Kidney tubule cell (primary cell): ENCODE results near the gene APBB1.
A peak's percentile ranks its signal among the peaks of the same experiment; 100 is the strongest.

Experiments
- DNase-seq: peaks from one replicate; pipeline ENCODE4 v3.0.0-alpha.2; 2018; ENCODE audit warnings: low spot score

APBB1 gene

DNA sequence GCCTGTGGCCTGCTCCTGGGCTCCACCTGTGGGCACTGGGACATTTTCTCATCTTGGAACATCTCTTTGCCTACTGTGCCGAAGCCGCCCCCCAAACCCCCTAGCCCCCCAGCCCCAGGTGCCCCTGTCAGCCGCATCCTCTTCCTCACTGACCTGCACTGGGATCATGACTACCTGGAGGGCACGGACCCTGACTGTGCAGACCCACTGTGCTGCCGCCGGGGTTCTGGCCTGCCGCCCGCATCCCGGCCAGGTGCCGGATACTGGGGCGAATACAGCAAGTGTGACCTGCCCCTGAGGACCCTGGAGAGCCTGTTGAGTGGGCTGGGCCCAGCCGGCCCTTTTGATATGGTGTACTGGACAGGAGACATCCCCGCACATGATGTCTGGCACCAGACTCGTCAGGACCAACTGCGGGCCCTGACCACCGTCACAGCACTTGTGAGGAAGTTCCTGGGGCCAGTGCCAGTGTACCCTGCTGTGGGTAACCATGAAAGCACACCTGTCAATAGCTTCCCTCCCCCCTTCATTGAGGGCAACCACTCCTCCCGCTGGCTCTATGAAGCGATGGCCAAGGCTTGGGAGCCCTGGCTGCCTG, 27.3 kb downstream of the APBB1 start:
- no peak for DNase-seq

DNA sequence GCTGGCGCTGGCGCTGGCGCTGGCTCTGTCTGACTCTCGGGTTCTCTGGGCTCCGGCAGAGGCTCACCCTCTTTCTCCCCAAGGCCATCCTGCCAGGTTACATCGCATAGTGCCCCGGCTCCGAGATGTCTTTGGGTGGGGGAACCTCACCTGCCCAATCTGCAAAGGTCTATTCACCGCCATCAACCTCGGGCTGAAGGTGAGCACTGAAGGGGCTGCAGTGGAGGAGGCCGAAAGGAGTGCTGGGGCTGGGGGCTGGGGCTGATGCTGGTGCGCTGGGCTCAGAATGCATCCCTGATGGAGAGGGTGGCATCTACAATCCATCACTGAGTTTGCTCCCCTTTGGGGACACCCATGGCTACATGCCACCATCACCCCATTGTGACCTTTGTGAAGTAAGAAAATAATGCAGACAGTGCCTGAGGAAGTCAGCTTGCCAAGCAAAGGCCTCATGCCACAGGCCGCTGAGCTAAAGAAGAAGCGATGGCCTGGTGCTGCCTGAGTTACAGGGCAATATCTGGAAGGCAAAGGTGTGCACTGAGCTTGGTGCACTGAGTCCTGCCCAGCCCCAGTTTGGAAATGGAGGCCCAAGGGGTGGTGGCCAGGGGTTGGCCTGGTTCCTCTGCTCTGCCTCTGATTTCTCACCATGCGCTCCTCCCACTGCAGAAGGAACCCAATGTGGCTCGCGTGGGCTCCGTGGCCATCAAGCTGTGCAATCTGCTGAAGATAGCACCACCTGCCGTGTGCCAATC, 28.0 kb downstream of the APBB1 start:
- DNase-seq, result no peak

DNA sequence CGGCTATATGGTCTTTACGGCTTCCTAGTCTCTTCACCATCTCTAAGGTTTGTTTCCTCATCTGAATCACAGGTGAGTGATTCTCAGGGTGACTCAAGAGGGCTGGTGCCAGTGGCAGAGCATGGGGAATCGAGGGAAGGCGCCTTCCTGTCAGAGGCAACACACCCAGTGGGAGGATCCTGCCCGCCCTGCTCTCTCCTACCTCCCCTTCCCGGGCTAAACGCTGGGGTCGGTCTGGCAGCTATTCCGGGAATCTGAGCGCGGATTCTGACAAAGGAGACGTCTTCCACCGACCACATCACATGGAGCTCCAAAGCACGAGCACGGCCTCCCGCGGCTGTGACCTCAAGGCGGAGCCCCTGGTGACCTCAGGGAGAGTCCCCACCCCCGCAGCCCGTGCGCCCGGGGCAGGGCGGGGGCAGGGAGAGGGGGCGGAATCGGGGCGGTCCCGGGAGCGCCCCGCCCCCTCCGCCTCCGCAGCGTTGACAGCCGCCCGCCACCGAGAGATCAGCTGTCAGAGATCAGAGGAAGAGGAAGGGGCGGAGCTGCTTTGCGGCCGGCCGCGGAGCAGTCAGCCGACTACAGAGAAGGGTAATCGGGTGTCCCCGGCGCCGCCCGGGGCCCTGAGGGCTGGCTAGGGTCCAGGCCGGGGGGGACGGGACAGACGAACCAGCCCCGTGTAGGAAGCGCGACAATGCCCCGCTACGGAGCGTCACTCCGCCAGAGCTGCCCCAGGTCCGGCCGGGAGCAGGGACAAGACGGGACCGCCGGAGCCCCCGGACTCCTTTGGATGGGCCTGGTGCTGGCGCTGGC, 28.8 kb downstream of the APBB1 start, which contains the start of gene SMPD1:
TSS of gene SMPD1 (plus strand) at position 570 of the 813 bp plus-strand sequence. CDS start at position 695, 125 bp downstream.
- peak; percentile 97 for DNase-seq

DNA sequence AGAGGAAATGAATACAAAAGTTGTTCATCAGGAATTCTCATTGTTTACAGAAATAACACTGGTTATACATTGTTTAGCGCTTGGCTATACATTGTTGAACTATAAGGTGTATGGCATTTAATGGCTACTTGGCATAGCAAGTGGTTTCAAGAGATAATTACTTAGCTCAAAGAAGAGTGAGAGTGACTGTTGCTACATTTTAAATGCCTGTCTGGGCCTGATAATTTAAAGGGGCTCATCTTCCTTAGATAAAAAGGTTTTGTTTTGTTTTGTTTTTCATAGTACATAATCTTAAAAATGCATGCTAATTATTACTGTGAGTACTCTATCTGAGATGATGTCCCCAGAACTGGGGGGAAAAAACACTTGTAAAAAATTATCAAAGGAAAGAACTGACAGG, 30.1 kb downstream of the APBB1 start:
- no peak for DNase-seq

DNA sequence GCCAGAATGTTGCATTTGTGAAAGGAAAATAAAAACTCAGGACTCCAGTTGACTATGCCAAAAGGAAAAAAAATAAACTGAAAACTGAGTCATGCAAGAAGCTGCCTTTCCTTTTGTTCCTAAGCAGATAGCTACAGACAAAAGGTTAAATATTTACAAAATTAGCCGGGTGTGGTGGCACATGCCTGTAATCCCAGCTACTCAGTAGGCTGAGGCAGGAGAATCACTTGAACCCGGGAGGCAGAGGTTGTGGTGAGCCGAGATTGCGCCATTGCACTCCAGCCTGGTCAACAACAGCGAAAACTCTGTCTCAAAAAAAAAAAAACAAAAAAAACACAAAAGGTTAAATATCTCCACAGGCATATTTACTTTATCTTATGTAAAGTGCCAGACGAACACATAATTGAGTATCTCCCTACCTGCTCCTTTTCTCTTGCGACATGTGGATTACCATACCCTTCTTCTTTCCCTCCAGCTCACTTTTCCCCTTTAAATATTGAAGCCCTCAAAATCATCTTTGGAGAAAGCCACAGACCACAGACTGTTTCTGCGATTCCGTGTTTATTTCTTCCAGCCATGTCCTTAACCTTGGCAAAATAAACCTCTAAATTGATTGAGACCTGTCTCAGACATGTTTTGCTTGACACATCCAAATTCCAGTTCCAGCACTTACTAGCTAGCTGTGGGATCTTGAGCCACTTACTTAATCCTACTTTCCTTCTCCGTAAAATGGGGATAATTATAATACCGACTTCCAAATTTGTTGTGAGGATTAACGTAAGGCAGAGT, 30.9 kb downstream of the APBB1 start:
- peak; percentile 90 for DNase-seq

DNA sequence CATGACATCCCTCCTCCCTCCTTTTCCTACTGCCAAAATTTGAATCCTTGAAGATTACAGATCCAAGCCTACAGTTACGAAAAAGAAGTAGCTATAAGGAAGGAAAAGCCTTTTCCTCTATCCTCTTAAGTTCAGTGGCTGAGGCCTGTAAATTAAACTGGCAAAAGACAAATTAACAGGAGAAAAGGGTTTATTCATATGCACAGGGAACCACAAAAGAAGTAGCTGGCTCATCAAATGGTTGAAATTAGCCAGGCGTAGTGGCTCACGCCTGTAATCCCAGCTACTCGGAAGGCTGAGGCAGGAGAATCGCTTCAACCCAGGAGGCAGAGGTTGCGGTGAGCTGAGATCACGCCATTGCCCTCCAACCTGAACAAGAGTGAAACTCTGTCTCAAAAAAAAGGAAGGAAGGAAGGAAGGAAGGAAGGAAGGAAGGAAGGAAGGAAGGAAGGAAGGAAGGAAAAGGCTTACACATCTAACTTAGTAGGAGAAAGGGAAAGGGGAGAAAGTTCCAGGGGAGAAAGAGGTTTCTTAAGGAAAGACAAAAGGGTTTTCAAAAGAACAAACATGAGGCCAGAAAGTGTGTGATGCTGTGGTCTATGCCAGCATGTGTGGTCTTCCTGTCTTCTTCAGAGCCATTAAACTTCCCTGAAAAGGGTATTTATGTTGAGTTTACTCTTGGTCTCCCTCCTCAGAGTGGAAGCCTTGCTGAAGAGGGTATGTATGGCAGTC, 33.7 kb downstream of the APBB1 start:
- no peak for DNase-seq

DNA sequence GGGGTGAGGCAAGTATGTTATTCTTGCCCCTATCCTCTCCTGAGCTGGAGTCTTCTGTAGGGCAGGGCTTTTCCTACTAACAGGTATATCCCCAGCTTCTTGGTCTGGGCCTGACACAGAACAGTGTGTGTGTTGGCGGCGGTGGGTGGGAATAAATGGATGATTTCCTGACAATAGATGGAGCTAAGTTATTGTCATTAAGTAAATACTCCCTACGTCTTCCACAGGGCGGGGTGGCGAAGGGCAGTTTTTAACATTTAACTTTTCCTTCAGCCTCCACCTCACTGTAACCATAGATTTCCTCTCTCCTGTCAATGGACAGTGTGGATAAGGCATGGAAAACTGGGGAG, 40.3 kb downstream of the APBB1 start:
- no peak for DNase-seq

DNA sequence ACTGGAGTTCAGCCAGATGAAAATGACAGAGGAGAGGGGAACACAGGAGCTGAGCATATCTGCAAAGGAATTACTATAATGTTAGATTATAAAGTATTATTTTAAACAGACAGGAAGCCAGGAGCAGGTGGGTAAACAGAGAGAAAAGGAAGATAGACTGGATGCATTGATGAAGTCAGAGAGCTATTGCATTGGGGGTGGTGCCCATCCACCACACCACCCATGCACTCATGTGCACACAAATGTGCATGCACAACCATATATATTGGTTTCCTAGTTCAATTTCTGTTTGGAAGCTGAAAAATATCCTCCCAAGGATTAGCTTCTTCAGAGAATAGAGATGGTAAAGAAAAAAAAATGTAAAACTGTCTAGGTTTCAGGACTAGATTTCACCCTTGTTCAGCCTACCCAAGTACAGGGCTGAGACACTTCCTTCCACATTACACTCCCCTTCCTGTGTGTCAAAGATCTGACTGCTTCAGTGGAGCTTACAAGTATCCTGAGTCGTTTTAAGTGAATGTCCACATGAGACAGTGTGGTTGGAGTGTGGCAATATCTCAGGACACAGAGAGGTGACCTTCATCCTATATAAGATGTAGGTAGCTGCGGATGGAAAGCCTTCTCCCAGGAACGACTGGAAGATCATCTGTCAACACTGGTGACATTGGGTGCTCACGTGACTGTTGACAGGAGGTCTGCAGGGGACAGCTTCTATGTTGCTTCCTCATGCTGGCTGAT, 40.8 kb downstream of the APBB1 start:
- peak; percentile 40 for DNase-seq

DNA sequence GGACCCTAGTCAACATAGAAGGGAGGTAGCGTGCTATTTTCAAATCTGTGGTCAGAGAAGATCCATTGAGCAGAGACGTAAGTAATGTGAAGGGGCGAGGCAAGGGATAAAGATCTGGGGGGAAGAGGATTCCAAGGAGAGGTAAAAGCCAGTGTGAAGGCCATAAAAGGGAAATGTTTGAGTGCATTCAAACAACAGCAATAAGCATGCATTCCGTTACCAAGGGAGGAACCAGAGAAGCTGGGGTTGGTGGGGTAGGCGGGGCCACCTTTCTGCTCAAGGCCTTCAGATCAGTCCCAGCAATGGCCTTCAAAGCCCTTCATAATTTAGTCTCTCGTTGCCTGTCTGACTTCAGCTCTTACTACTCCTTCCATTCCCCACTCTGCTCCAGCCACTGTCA, 47.1 kb downstream of the APBB1 start:
- DNase-seq, result no peak

DNA sequence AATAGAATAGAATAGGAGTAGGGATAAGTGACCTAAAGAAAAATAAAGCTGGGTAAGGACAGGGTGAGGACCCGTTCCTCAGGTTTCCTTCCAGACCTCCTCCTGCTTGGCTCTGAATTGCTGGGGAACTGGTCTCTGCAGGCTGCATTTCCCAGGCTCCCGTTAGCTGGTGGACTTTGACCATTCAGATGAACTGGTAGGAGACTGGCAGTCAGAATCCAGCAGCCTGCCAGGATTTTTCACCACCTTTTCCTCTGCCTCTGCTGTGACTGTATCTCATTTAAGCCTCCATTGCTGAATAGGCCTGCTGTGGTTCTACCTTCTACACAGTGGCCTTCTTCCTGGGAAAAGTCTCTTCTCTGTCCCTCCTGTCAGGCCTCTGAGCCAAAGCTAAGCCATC, 53.2 kb downstream of the APBB1 start:
- DNase-seq, result no peak

DNA sequence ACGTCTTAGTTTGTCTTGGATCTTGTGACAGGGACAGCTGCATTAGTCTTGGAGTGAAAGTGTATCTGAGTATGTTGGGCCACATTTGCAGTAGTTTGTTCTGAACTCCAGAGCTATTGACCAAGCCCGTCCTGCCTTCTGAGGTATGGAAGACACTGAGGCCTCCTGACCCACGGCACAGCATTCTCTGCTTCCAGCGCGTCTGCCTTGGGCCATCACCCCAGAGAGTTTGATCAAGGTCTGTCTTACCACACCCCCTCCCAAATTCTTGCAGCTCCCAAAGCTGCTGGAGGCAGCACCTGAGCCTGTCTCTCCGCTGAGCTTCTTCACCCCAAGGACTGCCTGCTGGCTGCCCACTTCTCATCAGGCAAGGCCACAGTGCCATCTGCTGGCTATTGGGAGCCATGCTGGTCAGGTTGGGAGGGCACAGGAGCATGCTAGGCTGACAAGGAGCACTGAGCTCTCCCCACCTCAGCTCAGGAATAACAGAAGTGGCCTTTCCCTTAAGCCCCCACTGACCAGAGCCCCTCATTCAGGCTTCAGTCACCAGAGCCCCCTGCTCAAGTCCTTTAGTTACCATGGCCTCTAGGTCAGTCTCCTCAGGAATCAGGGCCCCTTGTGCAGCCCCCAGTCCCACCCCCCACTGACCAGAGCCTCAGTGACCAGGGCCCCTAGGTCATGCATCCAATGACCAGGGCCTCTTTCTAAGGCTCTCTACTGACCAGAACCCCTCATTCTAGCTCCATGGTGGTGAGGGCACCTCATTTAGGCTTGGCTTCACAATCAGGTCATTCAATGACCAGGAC, 55.8 kb downstream of the APBB1 start:
- DNase-seq, result peak; percentile 79

DNA sequence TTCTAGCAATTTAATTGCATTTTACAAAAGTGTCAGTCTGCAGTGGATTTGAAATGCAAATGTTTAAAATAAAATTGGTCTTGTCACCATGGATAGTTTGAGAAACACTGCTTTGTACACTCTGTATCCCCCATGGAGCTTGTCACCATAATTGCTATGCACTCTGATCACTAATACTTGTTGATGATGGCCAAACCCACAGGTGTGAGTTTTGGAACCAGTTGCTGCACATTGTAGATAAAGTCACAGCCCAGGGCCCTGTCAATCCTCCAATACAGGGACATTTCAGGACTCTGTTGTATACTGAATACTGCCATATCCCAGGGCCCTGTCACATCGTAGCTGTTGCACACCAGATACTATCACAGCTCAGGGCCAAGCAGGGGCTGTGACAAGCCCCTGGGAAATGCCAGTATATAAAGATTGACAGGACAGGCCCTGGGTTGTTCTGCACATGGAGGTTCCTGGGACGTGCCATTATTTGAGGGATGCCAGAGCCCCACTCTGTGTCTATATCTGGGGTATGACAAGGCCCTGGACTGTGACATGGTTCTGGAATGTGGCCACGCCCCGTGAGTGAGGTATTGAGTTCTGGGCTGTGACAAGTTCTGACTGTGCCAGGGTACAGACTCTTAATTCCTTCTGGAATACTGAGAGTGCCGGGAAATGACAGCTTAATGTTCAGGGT, 56.6 kb downstream of the APBB1 start:
- peak; percentile 15 for DNase-seq

DNA sequence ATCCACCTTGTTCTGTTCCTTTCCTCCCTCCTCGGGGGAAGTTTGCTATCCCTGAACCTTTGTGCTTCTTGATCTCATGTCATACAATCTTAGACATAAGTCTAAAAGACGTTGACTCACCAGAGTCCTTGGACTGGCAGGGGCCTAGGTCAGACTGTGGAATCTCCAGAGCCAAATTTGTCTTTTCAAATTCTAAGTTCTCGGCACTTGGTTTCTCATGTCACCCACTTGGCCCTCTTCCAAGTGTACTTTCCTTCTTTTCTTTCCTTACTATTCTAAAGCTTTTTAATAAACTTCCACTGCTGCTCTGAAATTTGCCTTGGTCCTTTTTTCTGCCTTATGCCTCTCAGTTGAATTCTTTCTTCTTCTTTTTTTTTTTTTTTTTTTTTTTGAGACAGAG, 58.7 kb downstream of the APBB1 start:
- DNase-seq, result no peak

DNA sequence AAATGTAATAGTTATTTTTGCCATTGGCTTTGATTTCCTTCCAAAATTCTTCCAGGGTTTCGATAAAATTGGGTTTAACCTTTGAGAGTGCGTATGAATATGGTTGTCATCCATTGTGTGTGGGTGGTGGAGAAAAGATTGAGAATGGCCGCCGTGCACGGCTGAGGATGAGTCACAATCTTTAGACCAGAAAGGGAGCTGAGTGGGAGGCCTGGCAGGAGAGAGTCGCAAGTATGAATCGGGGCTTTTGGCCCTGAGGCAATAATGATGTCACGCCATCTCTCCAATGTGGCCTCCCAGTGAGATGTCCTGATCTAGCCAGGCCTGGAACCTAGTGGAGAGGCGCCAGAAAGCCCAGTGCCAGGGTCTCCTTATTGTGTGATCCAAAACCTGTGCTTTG, 61.7 kb downstream of the APBB1 start:
- peak; percentile 88 for DNase-seq

DNA sequence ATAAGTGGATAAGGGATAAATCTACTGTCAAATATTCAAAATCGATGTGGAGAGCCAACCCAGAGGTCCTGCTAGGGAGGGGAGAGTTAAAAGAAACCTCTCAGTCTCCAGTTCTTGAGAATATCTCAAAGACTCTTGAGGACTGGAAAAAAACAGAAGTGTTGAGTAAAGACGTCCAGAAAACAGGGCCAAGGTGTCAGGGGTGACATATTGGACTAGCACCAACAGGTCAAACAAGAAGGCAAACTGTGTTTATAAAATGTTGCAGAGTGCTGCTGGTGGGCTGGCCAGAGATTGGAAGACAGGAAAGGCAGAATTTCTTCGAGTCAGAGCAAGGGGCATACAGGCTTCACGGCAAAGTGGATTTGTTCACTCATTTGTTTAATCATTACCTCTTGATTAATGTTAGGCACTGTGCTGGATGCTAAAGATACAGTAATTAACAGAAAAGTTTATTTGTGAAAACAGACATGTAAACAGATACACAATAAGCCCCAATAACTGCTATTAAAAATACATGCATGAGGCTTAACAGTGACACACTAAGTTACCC, 62.3 kb downstream of the APBB1 start:
- DNase-seq, result peak; percentile 31

DNA sequence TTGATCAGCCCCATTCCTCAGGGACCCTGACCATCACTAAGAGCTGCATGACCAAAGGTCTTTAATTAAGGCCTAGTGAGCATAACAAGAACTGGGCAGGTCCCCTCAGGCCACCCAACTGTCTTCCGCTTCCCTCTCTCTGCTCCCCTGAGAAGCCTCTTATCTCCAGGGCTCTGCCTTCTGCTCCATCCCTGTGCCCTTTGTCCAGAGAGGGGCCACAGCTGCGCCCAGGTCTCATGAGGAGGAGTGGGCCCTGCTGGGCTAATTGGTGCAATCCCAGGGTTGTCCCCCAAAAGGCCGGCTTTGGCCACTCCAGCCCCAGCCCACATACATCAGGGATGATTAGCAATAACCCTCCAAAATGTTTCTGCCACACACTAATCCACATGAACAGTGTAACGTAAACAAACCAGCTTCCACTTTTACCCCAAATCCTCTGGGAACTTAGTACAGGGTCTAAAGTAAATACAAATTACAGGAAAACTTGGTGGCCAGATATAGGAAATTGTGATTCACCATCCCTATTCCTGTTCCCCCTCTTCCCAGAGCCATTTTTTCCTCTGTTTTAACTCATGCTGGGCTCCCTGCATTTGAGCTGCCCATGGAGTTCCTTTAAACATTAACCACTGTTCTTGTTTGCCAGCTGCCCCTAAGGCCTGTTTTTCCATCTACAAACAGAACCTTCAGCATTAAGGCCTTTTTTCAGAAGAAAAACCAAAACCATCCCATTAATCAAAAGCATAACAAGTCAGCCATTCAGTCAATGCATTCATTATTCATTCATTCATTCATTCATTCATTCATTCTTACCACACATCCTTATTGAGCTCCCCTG, 64.0 kb downstream of the APBB1 start:
- DNase-seq, result peak; percentile 27

DNA sequence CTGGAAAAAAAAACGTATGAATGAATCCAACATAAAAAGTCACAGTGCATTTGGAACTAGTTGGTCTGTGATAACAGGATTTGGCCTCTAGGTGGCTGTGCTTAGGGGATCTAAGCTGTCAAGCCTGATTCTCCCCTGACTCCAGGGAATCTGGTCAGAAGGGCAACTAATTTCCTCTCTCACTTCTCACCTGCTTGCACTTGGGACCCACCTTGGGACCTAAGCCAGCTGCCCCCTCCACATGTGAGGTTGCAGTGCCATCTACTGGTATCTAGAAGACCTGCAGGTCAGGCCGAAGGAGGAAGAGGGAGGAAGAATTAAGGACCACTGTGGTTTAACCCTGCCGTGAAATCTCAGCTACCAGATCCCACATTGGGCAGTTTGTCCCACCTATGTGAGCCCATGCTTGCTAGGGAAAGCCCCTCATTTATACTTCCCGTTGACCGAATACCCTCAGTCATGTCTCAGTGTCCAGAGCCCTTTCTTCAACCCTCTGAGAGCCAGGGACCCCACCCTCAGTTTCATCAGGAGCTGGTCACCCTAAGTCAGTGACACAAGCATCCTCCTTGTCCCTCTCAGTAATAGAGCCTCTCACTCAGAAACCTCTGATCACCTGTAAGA, 65.4 kb downstream of the APBB1 start:
- peak; percentile 92 for DNase-seq
